ENCODE measurements around the gene STOML1.

The STOML1 gene

DNA sequence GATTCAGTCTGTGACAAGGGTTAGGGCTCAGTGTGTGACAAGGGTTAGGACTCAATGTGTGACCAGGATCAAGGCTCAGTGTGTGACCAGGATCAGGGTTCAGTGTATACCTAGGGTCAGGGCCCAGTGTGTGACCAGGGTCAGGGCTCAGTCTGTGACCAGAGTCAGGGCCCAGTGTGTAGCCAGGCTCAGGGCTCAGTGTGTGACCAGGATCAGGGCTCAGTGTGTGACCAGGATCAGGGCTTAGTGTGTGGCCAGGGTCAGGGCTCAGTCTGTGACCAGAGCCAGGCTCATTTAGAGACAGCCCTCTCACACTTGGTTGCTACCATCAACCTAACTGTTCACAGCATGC is 41.6 kb downstream of the STOML1 start:
- no peaks in the 10 kb centered on the region for H3F3A ChIP-seq (ENCODE audit: insufficient read depth, low read length)
- no peaks in the 10 kb centered on the region for H3K36me3 ChIP-seq (ENCODE audit: insufficient read depth, low read length)
- H3K9ac ChIP-seq (ENCODE audit: low read length), result no peak overlapping the region
- no peaks in the 10 kb centered on the region for H3K9me2 ChIP-seq (ENCODE audit: low read depth, low read length)
- no peaks in the 10 kb centered on the region for H4K20me1 ChIP-seq (ENCODE audit: insufficient read depth, low read length)
- H2AFZ ChIP-seq (ENCODE audit: low read length), result no peak overlapping the region
- no peak overlapping the region for H3K4me3 ChIP-seq (ENCODE audit: low read depth, low read length, poor library complexity, severe bottlenecking)
- no peaks in the 10 kb centered on the region for H3K79me2 ChIP-seq (ENCODE audit: insufficient read depth, low read length)
- H3K27ac ChIP-seq (ENCODE audit: low read depth, low read length, poor library complexity, severe bottlenecking), result no peak overlapping the region
- no peaks in the 10 kb centered on the region for H3K9me3 ChIP-seq (ENCODE audit: low read length)
- 0 out of 2 replicates have a peak, but pooled peaks cover 4% of the 10 kb centered on the region for H3K27me3 ChIP-seq (ENCODE audit: insufficient read depth, low read length)
- no peaks in the 10 kb centered on the region for H3K4me1 ChIP-seq (ENCODE audit: insufficient read depth, low read length, severe bottlenecking)
- H3K4me2 ChIP-seq (ENCODE audit: low read length), result no peak overlapping the region
- TF ChIP-seq, protein P1, sequence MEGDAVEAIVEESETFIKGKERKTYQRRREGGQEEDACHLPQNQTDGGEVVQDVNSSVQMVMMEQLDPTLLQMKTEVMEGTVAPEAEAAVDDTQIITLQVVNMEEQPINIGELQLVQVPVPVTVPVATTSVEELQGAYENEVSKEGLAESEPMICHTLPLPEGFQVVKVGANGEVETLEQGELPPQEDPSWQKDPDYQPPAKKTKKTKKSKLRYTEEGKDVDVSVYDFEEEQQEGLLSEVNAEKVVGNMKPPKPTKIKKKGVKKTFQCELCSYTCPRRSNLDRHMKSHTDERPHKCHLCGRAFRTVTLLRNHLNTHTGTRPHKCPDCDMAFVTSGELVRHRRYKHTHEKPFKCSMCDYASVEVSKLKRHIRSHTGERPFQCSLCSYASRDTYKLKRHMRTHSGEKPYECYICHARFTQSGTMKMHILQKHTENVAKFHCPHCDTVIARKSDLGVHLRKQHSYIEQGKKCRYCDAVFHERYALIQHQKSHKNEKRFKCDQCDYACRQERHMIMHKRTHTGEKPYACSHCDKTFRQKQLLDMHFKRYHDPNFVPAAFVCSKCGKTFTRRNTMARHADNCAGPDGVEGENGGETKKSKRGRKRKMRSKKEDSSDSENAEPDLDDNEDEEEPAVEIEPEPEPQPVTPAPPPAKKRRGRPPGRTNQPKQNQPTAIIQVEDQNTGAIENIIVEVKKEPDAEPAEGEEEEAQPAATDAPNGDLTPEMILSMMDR (IDR thresholded peaks at IDR 0.05; ENCODE audit: low read length), result no peak
- no peak for TF ChIP-seq EZH2 (IDR thresholded peaks at IDR 0.05; ENCODE audit: borderline replicate concordance, low read length)

DNA sequence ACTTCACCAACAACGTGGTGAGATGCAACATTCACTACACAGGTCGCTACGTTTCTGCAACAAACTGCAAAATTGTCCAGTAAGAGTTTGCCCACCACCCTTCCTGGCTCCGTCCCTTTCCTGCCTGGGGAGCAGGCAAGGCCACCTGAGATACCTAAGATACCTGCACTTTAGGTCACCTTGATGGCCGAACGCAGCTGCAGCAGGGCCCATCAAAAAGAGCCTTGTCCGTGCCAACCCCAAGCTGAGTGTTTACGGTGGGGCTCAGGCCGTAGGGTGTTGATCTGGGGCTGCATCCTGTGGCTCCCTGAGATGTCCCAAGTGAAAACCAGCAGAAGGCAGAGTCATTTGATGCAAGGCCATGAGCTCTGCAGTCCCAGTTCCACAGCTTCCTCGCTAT is 42.6 kb downstream of the STOML1 start:
- no peaks in the 10 kb centered on the region for H3K4me1 ChIP-seq (ENCODE audit: insufficient read depth, low read length, severe bottlenecking)

DNA sequence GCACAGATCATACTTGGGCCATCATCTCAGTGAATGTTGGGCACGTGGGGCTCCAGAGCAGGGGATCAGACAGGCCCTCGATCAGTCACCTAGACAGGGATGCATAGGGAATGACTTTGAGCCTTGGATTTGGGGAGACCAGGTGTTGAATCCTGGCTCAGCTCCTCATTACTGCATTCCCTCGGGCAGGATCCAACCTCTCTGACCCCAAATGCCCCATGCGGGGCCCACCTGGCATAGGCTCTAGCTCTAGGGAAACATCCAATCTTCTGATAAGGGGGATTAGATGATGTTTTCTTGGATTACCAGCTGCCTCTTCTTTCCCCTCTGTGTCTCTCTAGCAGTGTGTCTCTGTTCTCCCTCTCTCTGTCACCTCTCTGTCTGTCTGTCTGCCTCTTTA is 43.1 kb downstream of the STOML1 start:
- Histone ChIP-seq H4K20me1 (ENCODE audit: insufficient read depth, low read length) (no peaks in the 10 kb centered on the region), H3K27ac (ENCODE audit: low read depth, low read length, poor library complexity, severe bottlenecking) (no peak overlapping the region), H3K79me2 (ENCODE audit: insufficient read depth, low read length) (no peaks in the 10 kb centered on the region), H3K27me3 (ENCODE audit: insufficient read depth, low read length) (0 out of 2 replicates have a peak, but pooled peaks cover 4% of the 10 kb centered on the region), H3K9ac (ENCODE audit: low read length) (no peak overlapping the region), H3K4me1 (ENCODE audit: insufficient read depth, low read length, severe bottlenecking) (no peaks in the 10 kb centered on the region), H3K4me2 (ENCODE audit: low read length) (no peak overlapping the region), H2AFZ (ENCODE audit: low read length) (no peak overlapping the region), H3K36me3 (ENCODE audit: insufficient read depth, low read length) (no peaks in the 10 kb centered on the region), H3K9me2 (ENCODE audit: low read depth, low read length) (no peaks in the 10 kb centered on the region), H3K9me3 (ENCODE audit: low read length) (no peaks in the 10 kb centered on the region), H3K4me3 (ENCODE audit: low read depth, low read length, poor library complexity, severe bottlenecking) (no peak overlapping the region), H3F3A (ENCODE audit: insufficient read depth, low read length) (no peaks in the 10 kb centered on the region)
- TF ChIP-seq, protein P1 (IDR thresholded peaks at IDR 0.05; ENCODE audit: low read length), result no peak
- TF ChIP-seq EZH2 (IDR thresholded peaks at IDR 0.05; ENCODE audit: borderline replicate concordance, low read length), result no peak

More for the DNA sequence above, 42.6 kb downstream of the STOML1 start:
- Histone ChIP-seq H3K9ac (ENCODE audit: low read length) (no peak overlapping the region), H3K27me3 (ENCODE audit: insufficient read depth, low read length) (0 out of 2 replicates have a peak, but pooled peaks cover 4% of the 10 kb centered on the region), H3K27ac (ENCODE audit: low read depth, low read length, poor library complexity, severe bottlenecking) (no peak overlapping the region), H3K36me3 (ENCODE audit: insufficient read depth, low read length) (no peaks in the 10 kb centered on the region), H3K79me2 (ENCODE audit: insufficient read depth, low read length) (no peaks in the 10 kb centered on the region), H3K4me2 (ENCODE audit: low read length) (no peak overlapping the region), H4K20me1 (ENCODE audit: insufficient read depth, low read length) (no peaks in the 10 kb centered on the region), H3K9me3 (ENCODE audit: low read length) (no peaks in the 10 kb centered on the region), H2AFZ (ENCODE audit: low read length) (no peak overlapping the region), H3K4me3 (ENCODE audit: low read depth, low read length, poor library complexity, severe bottlenecking) (no peak overlapping the region), H3F3A (ENCODE audit: insufficient read depth, low read length) (no peaks in the 10 kb centered on the region), H3K9me2 (ENCODE audit: low read depth, low read length) (no peaks in the 10 kb centered on the region)
- TF ChIP-seq, protein P1 (IDR thresholded peaks at IDR 0.05; ENCODE audit: low read length), result no peak
- no peak for TF ChIP-seq EZH2 (IDR thresholded peaks at IDR 0.05; ENCODE audit: borderline replicate concordance, low read length)
